HG03571 (cell line): ENCODE results near the gene FLT1.

Experiments used
- ATAC-seq: cut with Tn5 transposase; IDR thresholded peaks from one replicate; pipeline ENCODE4 v1.9.1; 2021; ENCODE audit not compliant: unreplicated experiment

Gene FLT1

GRCh38 chr13:28488376-28489005, 6.4 kb downstream of the FLT1 start:
- no peak for ATAC-seq

- ATAC-seq, result no peak
These were observed 8.9 kb downstream of the FLT1 start for GRCh38 chr13:28485996-28486543.

- ATAC-seq, result no peak
These were observed 9.4 kb downstream of the FLT1 start for GRCh38 chr13:28485551-28485950.

GRCh38 chr13:28485097-28485496, 9.8 kb downstream of the FLT1 start:
- no peak for ATAC-seq

- ATAC-seq, result no peak
These were observed 11.5 kb downstream of the FLT1 start for GRCh38 chr13:28483313-28483931.

- ATAC-seq, result no peak
These were observed 15.9 kb downstream of the FLT1 start for GRCh38 chr13:28479005-28479404.

- no peak for ATAC-seq
These were observed 16.8 kb downstream of the FLT1 start for GRCh38 chr13:28478127-28478526.

GRCh38 chr13:28477709-28477973, 17.3 kb downstream of the FLT1 start:
- ATAC-seq, result no peak

- no peak for ATAC-seq
These were observed 17.8 kb downstream of the FLT1 start for GRCh38 chr13:28476919-28477708.

- ATAC-seq, result no peak
These were observed 18.8 kb downstream of the FLT1 start for GRCh38 chr13:28475916-28476725.

- no peak for ATAC-seq
These were observed 20.3 kb downstream of the FLT1 start for GRCh38 chr13:28474491-28475134.

- no peak for ATAC-seq
These were observed 21.9 kb downstream of the FLT1 start for GRCh38 chr13:28473044-28473443.

GRCh38 chr13:28471421-28471820, 23.5 kb downstream of the FLT1 start:
- ATAC-seq, result no peak

- no peak for ATAC-seq
These were observed 24.6 kb downstream of the FLT1 start for GRCh38 chr13:28470296-28470695.

GRCh38 chr13:28469316-28469715, 25.6 kb downstream of the FLT1 start:
- ATAC-seq, result no peak

GRCh38 chr13:28468023-28468915, 26.7 kb downstream of the FLT1 start:
- ATAC-seq, result no peak

GRCh38 chr13:28467034-28467433, 27.9 kb downstream of the FLT1 start:
- no peak for ATAC-seq

GRCh38 chr13:28466151-28466550, 28.8 kb downstream of the FLT1 start:
- no peak for ATAC-seq

- no peak for ATAC-seq
These were observed 30.0 kb downstream of the FLT1 start for GRCh38 chr13:28464861-28465460.
